Aorta (tissue), 5 donors: ENCODE measurements around the gene LPCAT1. TPM values are rescaled to one million over a fixed set of nuclear protein-coding genes. Genes with fewer than 3 reads are reported as not detected.
"Not testable (repeated sequence)": the region's sequence is repeated elsewhere in the genome, so short reads cannot be mapped to it uniquely, and the experiment has no call there.

Source experiments
- ATAC-seq: fragments of 200-7000 bp; cut with Tn5 transposase; one replicate; pipeline ENCODE4 v1.9.1; 2022; ENCODE audit warnings: moderate library complexity; ENCODE audit not compliant: low FRiP score
- DNase-seq, 2 donors: peaks; one replicate each; pipeline ENCODE4 v3.0.0-alpha.2; 2020
- H3K27ac ChIP-seq, 2 donors: one replicate each; pipeline ENCODE4 v1.5.1; 2013; ENCODE audit warnings: low read length in 2 of 2, mild to moderate bottlenecking in 2 of 2, moderate library complexity in 2 of 2, control low read depth in 1 of 2, inconsistent platforms in 1 of 2, low read depth in 1 of 2
- H3K27me3 ChIP-seq, 2 donors: one replicate each; pipeline ENCODE4 v1.6.1; 2013; ENCODE audit warnings: control low read depth in 1 of 2, low read length in 1 of 2, mild to moderate bottlenecking in 1 of 2, moderate library complexity in 1 of 2; ENCODE audit not compliant: insufficient read depth in 2 of 2, control insufficient read depth in 1 of 2
- H3K36me3 ChIP-seq, 2 donors: one replicate each; pipeline ENCODE4 v1.6.1; 2013; ENCODE audit warnings: control low read depth in 1 of 2, low read length in 1 of 2, mild to moderate bottlenecking in 1 of 2; ENCODE audit not compliant: insufficient read depth in 2 of 2, control insufficient read depth in 1 of 2
- H3K4me1 ChIP-seq, 2 donors: one replicate each; pipeline ENCODE4 v1.6.1; 2013; ENCODE audit warnings: low read length in 2 of 2, control low read depth in 1 of 2, mild to moderate bottlenecking in 1 of 2, moderate library complexity in 1 of 2; ENCODE audit not compliant: insufficient read depth in 2 of 2, control insufficient read depth in 1 of 2
- H3K4me3 ChIP-seq, 2 donors: one replicate each; pipeline ENCODE4 v1.5.1; 2013; ENCODE audit warnings: low read length in 2 of 2, control low read depth in 1 of 2, mild to moderate bottlenecking in 1 of 2
- H3K9me3 ChIP-seq: one replicate; pipeline ENCODE4 v1.6.1; 2013; ENCODE audit warnings: mild to moderate bottlenecking, low read length; ENCODE audit not compliant: control insufficient read depth
- WGBS, 2 donors: extraction: QIAGEN DNeasy Blood & Tissue Kit; methylation state at CpG; one replicate each; pipeline ENCODE4 v1.1.7; 2013; 5-methylcytosine and 5-hydroxymethylcytosine counted together
- intact Hi-C, 2 donors: fragments of 100-400 bp; cut with DNase I; formaldehyde crosslinking; loops; one replicate each; pipeline versions ENCODE4 v1.14.2 to v1.15.0; 2022
- polyA plus RNA-seq, 2 donors: library from polyadenylated mRNA; stranded (reverse); fragments of 200-250 nt; gene quantifications; one replicate each; pipeline ENCODE4 v1.2.3, GENCODE V29; 2013
- total RNA-seq, 2 donors: library from RNA; stranded (reverse); fragmentation: NEBNext Ultra II Directional; extraction: Animal tissue kit (Norgen Biotek cat#: 25700); gene quantifications; one replicate each; pipeline ENCODE4 v1.2.1, GENCODE V29; 2021
- donor health status: healthy with polysubstance abuse.
- donor health status: Bipolar disorder and iron deficiency.
- donor health status: DM: no; HTN: no; CAD: no.
- donor health status: DM: no; HTN: no; CAD: no.
- donor health status: DM: yes; HTN: yes; CAD: no.

Gene LPCAT1
- total and polyA plus RNA-seq, 4 donors = 6.4 to 68.7 (median 36.4) TPM

DNA sequence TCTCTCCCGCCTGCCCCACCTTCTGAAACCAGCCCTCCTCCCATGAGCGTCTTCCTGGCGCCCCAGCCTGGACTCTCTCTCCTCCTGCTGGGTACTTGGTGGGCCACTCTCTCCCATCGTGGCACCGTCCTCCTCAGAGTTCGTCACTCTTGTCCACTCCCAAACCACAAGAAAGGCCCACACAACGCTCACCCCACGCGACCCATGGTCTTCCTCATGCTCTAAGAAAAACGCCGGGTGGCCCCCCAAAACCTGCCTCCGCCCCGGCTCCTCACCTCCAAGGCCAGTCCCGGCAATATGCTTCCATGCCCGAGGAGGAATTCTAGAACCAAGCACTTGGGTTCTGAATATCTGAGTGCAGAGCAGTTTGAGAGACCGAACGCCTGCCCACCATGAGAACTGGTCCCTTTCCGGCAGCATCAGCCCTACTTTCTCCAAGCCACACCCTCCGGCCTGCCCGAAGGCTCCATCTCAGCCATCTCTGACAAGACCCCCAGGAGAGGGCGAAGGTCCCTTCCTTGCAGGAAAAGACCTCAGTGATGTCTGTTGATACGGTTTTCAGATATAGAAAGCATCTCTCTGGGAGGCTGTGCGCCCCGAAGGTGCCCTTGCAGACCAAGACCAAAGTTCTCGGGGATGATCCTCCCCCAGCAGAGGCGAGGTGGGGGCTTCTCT is 93.5 kb downstream of the LPCAT1 start:
- DNase-seq = peak; percentile 30 to 59
- intact Hi-C loops = no loop called here

DNA sequence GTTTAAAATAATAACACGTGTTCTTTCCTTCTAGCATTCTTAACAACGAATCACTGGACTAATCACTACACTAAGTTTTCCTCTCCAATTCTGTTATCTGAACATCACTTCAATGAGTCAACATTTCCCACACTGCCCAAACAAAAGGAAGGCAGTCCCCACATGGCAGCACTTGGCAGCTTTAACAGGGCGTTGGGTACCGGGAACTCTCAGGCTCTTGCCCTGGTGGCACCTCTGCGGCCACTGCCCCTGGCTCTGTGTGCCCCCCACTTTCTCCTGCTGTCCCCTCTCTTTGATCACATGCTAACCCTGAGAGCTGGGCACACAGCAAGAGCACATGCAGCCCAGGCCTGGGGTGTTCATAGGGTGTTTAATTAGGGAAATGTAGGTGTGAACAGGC is 94.3 kb downstream of the LPCAT1 start:
- Histone ChIP-seq H3K27ac (no peak overlapping the region), H3K4me3 (no peak overlapping the region), H3K36me3 (no peaks in the 10 kb centered on the region), H3K9me3 (peaks cover 13% of the 10 kb centered on the region), H3K27me3 (no peaks in the 10 kb centered on the region), H3K4me1 (no peaks in the 10 kb centered on the region)
- WGBS, 2 donors = 89 to 90% methylated on average over 5 of the region's 5 CpGs
- intact Hi-C loops = no loop called here
- ATAC-seq (no peak), DNase-seq (peak; percentile 24 to 44)

More for the DNA sequence above, 93.5 kb downstream of the LPCAT1 start:
- no peak for ATAC-seq
- 86 to 88% methylated on average over 26 of the region's 26 CpGs for WGBS, 2 donors
- Histone ChIP-seq H3K36me3 (no peaks in the 10 kb centered on the region), H3K27ac (no peak overlapping the region), H3K4me3 (no peak overlapping the region), H3K9me3 (peaks cover 12% of the 10 kb centered on the region), H3K4me1 (no peaks in the 10 kb centered on the region), H3K27me3 (no peaks in the 10 kb centered on the region)

DNA sequence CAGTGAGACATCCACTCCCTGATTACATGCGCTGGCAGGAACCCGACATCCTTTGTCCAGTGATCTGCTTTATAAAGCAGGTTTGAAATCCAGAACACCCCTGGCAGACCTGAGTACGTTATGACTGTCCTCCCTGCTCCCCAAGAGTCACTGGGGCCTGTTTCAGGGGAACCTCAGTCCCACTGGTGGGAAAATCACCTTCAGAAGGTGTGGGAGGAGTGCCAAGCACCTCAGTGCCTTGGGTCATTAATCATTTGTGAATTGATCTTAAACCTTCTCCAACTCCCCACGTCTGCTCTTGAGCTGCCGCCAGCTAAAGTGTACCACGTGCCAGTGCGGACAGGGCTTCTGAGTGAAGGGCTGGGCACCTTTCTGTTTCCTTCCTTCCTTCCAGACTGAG is 94.7 kb downstream of the LPCAT1 start:
- H3K9me3 ChIP-seq = peaks cover 13% of the 10 kb centered on the region
- no peak overlapping the region for H3K4me3 ChIP-seq
- no peaks in the 10 kb centered on the region for H3K4me1 ChIP-seq
- H3K27ac ChIP-seq = no peak overlapping the region
- no peaks in the 10 kb centered on the region for H3K36me3 ChIP-seq
- DNase-seq = peak; percentile 13 to 33
- H3K27me3 ChIP-seq = no peaks in the 10 kb centered on the region
- ATAC-seq = no peak
- intact Hi-C loops = no loop called here
- 83 to 89% methylated on average over 7 of the region's 7 CpGs for WGBS, 2 donors

DNA sequence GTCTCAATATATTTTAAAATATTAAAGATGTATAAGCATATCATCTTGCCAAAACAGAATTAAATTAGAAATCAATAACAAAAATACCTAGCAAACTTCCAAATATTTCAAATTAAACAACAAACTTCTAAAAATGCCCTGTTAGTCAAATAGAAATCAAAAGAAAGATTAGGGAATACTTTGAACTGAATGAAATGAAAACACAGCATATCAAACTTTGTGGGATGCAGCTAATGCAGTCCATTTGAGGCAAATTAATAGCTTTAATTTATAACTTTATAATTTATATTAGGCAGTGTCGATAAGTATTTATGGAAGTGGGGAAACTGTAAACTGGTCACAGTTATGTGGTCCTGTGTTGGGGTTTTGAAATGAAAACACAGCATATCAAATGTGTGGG is 95.7 kb downstream of the LPCAT1 start:
- intact Hi-C loops = no loop called here
- Histone ChIP-seq H3K9me3 (peaks cover 11% of the 10 kb centered on the region), H3K36me3 (no peaks in the 10 kb centered on the region), H3K27me3 (no peaks in the 10 kb centered on the region), H3K4me3 (no peak overlapping the region), H3K4me1 (no peaks in the 10 kb centered on the region), H3K27ac (no peak overlapping the region)
- ATAC-seq (no peak), DNase-seq (no peak)
- WGBS, 2 donors = 72 to 94% methylated on average over 1 of the region's 1 CpG

DNA sequence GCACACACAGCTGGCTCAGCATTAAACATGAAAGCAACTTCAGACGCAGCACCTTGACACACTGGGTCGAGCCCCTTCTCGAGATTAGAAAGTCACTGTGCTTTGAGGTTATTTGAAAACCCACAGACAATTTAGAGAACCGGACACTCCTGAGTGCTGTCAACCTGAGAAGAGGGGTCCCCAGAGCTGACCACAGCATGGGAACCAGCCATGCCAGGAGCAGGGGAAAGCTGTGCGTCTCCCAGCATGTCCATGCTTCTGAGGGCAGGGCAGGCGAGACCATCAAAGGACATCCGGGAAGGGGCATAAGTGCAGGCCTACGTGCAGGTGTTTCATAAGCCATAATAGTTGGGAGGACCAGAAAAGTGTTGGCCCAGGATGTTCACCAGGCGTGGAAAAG is 99.0 kb downstream of the LPCAT1 start:
- 81 to 85% methylated on average over 9 of the region's 9 CpGs for WGBS, 2 donors
- intact Hi-C loops = no loop called here
- Histone ChIP-seq H3K27ac (no peak overlapping the region), H3K4me1 (no peaks in the 10 kb centered on the region), H3K36me3 (no peaks in the 10 kb centered on the region), H3K27me3 (no peaks in the 10 kb centered on the region), H3K9me3 (peaks cover 8% of the 10 kb centered on the region), H3K4me3 (no peak overlapping the region)
- ATAC-seq = no peak
- no peak for DNase-seq

DNA sequence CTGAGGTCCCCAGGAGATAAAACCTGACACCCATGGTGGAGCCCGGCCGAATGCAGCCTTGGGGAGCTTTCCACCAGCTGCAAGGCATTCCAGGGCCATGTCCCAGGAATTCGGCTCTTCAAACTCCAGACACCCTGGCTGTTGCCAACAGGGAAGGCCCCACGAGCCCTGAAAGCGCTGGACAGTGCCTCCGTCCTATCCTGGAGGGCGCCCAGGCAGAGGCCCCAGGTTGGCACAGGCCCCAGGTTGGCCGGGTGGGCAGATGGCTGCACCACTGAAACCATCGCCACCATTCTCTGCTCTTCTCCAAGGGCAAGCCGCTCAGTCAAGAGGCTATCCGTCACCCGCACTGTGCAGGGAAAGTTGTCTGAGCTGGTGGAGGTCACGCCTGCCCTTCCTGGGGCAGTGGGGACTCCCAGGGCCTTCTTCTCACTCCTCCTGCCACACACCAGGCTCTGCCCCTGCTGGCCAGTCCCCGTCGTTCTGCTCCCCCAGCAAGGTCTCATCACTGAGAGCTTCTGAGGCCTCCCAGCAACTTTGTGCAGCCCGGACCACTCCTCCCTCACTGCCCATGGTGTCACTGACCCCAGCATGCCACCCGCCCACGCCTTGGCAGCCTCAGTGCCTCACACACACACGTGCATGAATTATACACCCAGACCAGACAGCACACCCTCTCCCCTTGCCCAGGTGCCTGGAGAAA is 99.7 kb downstream of the LPCAT1 start:
- no peaks in the 10 kb centered on the region for H3K4me1 ChIP-seq
- 76 to 78% methylated on average over 19 of the region's 19 CpGs for WGBS, 2 donors
- no peaks in the 10 kb centered on the region for H3K27me3 ChIP-seq
- intact Hi-C loops = no loop called here
- no peak overlapping the region for H3K27ac ChIP-seq
- peaks cover 7% of the 10 kb centered on the region for H3K9me3 ChIP-seq
- no peak for ATAC-seq
- DNase-seq = peak; percentile 9 to 55
- no peak overlapping the region for H3K4me3 ChIP-seq
- H3K36me3 ChIP-seq = no peaks in the 10 kb centered on the region

DNA sequence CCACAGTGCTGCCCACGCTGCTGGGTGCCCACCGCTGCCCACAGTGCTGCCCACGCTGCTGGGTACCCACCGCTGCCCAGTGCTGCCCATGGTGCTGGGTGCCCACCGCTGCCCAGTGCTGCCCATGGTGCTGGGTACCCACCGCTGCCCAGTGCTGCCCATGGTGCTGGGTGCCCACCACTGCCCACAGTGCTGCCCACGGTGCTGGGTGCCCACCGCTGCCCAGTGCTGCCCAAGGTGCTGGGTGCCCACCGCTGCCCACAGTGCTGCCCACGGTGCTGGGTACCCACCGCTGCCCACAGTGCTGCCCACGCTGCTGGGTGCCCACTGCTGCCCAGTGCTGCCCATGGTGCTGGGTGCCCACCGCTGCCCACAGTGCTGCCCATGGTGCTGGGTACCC is 101.2 kb downstream of the LPCAT1 start:
- not testable (repeated sequence) for ATAC-seq

DNA sequence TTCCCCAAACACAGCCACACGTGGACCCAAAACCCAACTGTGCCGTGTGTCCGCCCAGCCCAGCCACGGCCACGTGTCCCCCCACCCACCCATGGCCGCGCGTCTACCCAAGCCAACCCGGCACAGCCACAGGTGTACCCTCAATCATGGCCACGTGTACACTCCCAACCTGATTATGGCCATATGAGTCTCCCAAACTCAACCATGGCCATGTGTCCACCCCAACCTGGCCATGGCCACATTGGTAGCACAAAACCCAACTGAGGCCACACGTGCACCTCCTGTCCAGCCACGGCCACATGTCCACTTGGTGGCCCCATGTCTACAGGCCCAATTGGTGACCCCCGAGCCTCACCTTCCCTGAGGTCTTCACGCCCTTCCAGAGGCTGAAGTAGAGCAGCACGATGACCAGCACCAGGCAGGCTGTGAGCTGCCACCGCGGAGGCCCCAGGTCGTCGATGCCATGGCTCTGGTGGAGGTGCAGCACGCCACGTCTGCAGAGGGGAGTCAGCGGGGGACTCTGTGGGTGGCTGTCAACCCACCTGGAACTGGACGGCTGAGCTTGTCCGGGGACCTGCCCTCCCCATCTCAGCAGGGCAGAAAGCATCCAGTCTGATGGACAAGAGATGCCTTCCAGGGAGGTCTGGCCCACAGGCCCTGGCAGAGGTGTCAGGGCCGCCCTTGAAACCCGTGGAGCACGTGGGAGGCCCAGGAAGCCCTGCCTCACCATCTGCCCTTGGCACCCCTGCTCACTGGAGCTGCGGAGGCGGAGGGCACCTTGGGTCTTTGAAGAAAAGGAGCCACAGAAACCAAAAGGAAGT is 102.0 kb downstream of the LPCAT1 start:
- Histone ChIP-seq H3K27ac (no peak overlapping the region), H3K27me3 (no peaks in the 10 kb centered on the region), H3K9me3 (peaks cover 1% of the 10 kb centered on the region), H3K4me1 (no peaks in the 10 kb centered on the region), H3K36me3 (no peaks in the 10 kb centered on the region), H3K4me3 (no peak overlapping the region)
- WGBS, 2 donors = 88 to 90% methylated on average over 29 of the region's 29 CpGs
- DNase-seq (peak; percentile 15 to 52), ATAC-seq (no peak)
- intact Hi-C loops = no loop called here

More for the DNA sequence above, 101.2 kb downstream of the LPCAT1 start:
- WGBS, 2 donors = 86 to 90% methylated on average over 11 to 13 of the region's 13 CpGs
- H3K9me3 ChIP-seq, H3K27me3 ChIP-seq, H3K36me3 ChIP-seq, intact Hi-C loops, H3K27ac ChIP-seq, H3K4me3 ChIP-seq, H3K4me1 ChIP-seq: not testable (repeated sequence)
- DNase-seq = peak; percentile 16 to 25
